GM12874 (cell line): ENCODE results near the gene GPM6B.

Source experiments
- CTCF ChIP-seq: IDR thresholded peaks from 2 replicates; pipeline ENCODE4 v1.5.1; 2011; ENCODE audit warnings: low read depth, mild to moderate bottlenecking, control low read depth, low read length, moderate library complexity; ENCODE audit not compliant: insufficient read depth

GPM6B gene

DNA sequence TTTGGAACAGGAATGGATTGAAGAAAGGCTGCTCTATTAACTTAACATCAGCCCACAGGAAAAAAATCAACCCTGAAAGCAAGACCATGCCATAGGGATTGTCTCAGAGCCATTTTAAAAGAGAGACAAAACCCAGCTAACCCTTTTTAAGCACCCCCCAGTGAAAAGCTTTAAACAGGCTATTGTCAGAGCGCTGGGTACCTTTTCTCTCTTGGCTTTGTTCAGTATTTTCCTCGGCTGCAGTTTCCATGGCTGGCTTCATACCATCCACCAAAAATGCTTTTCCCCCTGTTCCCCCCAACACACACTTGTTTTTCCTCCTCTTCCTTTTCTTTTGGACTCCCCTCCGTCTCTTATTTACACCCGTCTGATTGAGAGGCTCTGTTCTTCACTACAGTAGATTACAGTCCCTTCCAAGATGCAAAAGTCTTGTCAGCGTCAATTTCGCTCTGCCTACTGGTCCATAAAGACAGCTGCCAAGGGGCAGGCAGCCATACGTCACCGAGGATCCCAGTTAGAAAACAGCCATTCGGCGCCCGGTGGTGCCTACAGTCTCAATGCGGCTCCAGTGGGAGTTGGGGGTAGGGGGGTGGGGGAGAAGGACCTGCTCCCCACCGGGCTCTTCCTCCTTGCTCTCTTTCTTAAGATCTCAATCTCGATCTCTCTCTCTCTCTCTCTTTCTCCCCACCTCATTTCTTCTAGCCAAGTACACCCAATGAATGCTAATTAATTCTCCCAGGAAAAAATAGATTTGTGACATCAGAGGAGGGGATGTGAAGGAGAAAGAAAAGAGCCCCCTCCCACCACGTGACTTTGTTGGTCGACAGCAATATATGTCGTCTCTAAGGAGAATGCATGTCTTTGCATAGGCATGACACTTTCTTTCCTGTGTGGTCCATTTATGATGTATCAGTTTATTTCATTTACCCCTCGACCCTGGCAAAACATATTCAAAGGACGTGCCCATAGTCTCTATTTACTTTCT is at the start of gene GPM6B:
Gene GPM6B (minus strand): TSS at position 451 of the 985 bp plus-strand sequence. CDS start 189 bp downstream, at position 262.
- no peak for TF ChIP-seq CTCF

DNA sequence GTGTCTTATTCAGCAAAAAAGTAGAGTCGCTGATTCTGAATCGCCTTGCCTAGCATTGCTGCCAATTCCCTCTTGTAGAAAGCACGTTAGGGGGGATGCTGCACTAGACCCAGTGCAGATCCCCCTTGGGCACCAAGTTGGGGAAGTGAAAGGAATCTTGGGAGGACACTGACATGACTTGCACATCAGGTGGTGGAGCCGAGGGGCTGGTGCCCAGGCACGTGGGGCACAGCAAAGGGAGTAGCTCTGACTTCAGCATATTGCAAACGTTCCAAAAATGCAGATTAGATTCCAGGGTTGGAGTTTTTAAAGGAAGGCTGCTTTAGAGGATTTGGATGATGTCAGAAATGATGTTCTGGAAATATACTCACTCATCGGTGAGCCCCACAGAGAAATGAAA is 47.4 kb upstream of the GPM6B start:
- no peak for TF ChIP-seq CTCF

GRCh38 chrX:13863324-13863723 is 46.4 kb upstream of the GPM6B start:
- no peak for TF ChIP-seq CTCF

DNA sequence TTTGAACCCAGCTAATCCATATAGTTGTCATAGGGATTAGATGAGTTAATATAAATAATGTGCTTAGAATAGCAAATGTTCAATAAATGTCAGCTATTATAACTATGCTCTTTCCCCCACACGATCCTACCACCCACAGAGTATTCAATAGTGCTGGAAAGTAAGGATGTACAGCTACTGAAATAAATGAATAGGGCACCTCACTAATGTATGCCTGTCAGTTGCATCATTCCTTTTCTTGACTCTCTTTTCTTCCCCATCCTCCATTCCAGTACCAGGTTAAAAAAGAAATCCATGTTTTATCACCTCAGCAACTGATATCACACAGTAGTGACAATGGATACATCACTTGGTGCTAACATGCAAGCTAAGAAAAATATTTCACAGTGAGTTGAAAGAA is 42.8 kb upstream of the GPM6B start:
- TF ChIP-seq CTCF: no peak

- TF ChIP-seq CTCF: no peak
Observed at GRCh38 chrX:13857804-13858203, 40.9 kb upstream of the GPM6B start.

- TF ChIP-seq CTCF: no peak
Observed at GRCh38 chrX:13855689-13856450, 39.0 kb upstream of the GPM6B start.

GRCh38 chrX:13854003-13854402 is 37.1 kb upstream of the GPM6B start:
- TF ChIP-seq CTCF: no peak
